HepG2 (cell line): Measurements from ENCODE around the gene MATN1. TPM values are rescaled to one million over a fixed set of nuclear protein-coding genes. Genes with fewer than 3 reads are reported as not detected.

Source experiments
- ATAC-seq: fragments of 200-7000 bp; cut with Tn5 transposase; 3 replicates; pipeline ENCODE4 v1.9.1; 2020; ENCODE audit warnings: mild to moderate bottlenecking, moderate library complexity
- BruUV-seq: library from RNA; stranded (reverse); fragments of 400-500 nt; replicated peaks from 2 replicates; lab custom pipeline; 2021; lab: Mats Ljungman, UMichigan
- CTCF ChIA-PET: fragments of 300-600 bp; formaldehyde crosslinking; extraction: SDS; loops from one replicate; lab custom pipeline; 2021; ENCODE audit warnings: low total read pairs, inconsistent platforms, low intra/inter-chr PET ratio; lab: Yijun Ruan, JAX
- POLR2A ChIA-PET: fragments of 350-600 bp; sonication (Branson Sonifier 250); formaldehyde crosslinking; loops from one replicate; lab custom pipeline; 2020; ENCODE audit warnings: antibody characterized with exemption, inconsistent platforms; lab: Yijun Ruan, JAX
- DNase-seq: peaks from one replicate; pipeline ENCODE4 v3.0.0-alpha.2; 2015; ENCODE audit warnings: low spot score
- FAIRE-seq: peaks from 3 replicates; lab custom pipeline; 2011; peaks lifted over from hg19 to GRCh38; lab: Jason Lieb, UNC
- H2AFZ ChIP-seq: one replicate; pipeline ENCODE4 v1.6.1; 2011; ENCODE audit warnings: low read length, inconsistent platforms
- H3K27ac ChIP-seq: fragments of 300-600 bp; 3 replicates; pipeline ENCODE4 v1.8.0; 2011; ENCODE audit warnings: mixed run types, mild to moderate bottlenecking, mixed read lengths, low read length, inconsistent platforms; ENCODE audit not compliant: insufficient read depth; ENCODE audit errors: extremely low read length
- H3K27me3 ChIP-seq, 2 experiments: fragments of 200-600 bp in 1 of 2; 2 replicates in 1 of 2; 3 replicates in 1 of 2; pipeline versions ENCODE4 v1.6.0 to v1.8.0; 2011; ENCODE audit warnings: low read length in 2 of 2, mild to moderate bottlenecking in 2 of 2, moderate library complexity in 2 of 2, inconsistent platforms in 1 of 2; ENCODE audit not compliant: insufficient read depth in 2 of 2, control insufficient read depth in 1 of 2
- H3K36me3 ChIP-seq, 2 experiments: fragments of 200-600 bp in 1 of 2; replicated peaks in 1 of 2; 2 replicates in 1 of 2; 3 replicates in 1 of 2; pipeline versions ENCODE4 v1.5.1 to v1.8.0; 2011; ENCODE audit warnings: low read length in 2 of 2, inconsistent platforms in 1 of 2; ENCODE audit not compliant: insufficient read depth in 2 of 2, control insufficient read depth in 1 of 2
- H3K4me1 ChIP-seq: 2 replicates; pipeline ENCODE4 v1.5.1; 2012; ENCODE audit warnings: low read length, inconsistent platforms; ENCODE audit not compliant: insufficient read depth
- H3K4me2 ChIP-seq: 2 replicates; pipeline ENCODE4 v1.6.0; 2011; ENCODE audit warnings: low read depth, low read length, inconsistent platforms
- H3K4me3 ChIP-seq, 3 experiments: fragments of 200-600 bp in 1 of 3; sonication (generic), shearing (Covaris generic) in 1 of 3; replicated peaks in 1 of 3; 2 replicates each; pipeline ENCODE4 v1.5.1; 2011 to 2016; ENCODE audit warnings: low read length in 3 of 3, inconsistent platforms in 2 of 3, low read depth in 2 of 3, mild to moderate bottlenecking in 2 of 3, control low read depth in 1 of 3, mixed read lengths in 1 of 3; ENCODE audit not compliant: insufficient read depth in 1 of 3
- H3K79me2 ChIP-seq: one replicate; pipeline ENCODE4 v1.6.1; 2011; ENCODE audit warnings: low read length, inconsistent platforms; ENCODE audit not compliant: insufficient read depth
- H3K9ac ChIP-seq: 2 replicates; pipeline ENCODE4 v1.6.0; 2011; ENCODE audit warnings: mild to moderate bottlenecking, low read depth, low read length, inconsistent platforms; ENCODE audit not compliant: insufficient read depth
- H3K9me3 ChIP-seq: 2 replicates; pipeline ENCODE4 v1.5.1; 2012; ENCODE audit warnings: mild to moderate bottlenecking, low read length
- H4K20me1 ChIP-seq: 2 replicates; pipeline ENCODE4 v1.6.0; 2011; ENCODE audit warnings: inconsistent platforms, mild to moderate bottlenecking, low read length, moderate library complexity; ENCODE audit not compliant: insufficient read depth
- NFKBIZ ChIP-seq: IDR thresholded peaks from 2 replicates; pipeline ENCODE4 v1.6.1; 2018; ENCODE audit warnings: missing genetic modification reagents, missing compliant biosample characterization
- SKI ChIP-seq: fragments of 450-650 bp; IDR thresholded peaks from one replicate; pipeline ENCODE4 v1.6.1; 2018; ENCODE audit warnings: mild to moderate bottlenecking; ENCODE audit not compliant: partially characterized antibody
- ZFY ChIP-seq: sonication (generic); formaldehyde crosslinking; IDR thresholded peaks from 2 replicates; pipeline ENCODE4 v1.4.0; 2020; ENCODE audit warnings: missing genetic modification reagents
- whole genome bisulfite sequencing: methylation state at CpG from one replicate; pipeline ENCODE4 v1.1.6; 2017; ENCODE audit warnings: low lambda C conversion rate; 5-methylcytosine and 5-hydroxymethylcytosine counted together
- in situ Hi-C: cut with HindIII; loops from 2 replicates; pipeline ENCODE4 v1.10.0; 2017; ENCODE audit warnings: low pct_unique_long_range_greater_than_20kb; ENCODE audit not compliant: extremely low pct_ligation_motif_present
- intact Hi-C: fragments of 100-400 bp; cut with micrococcal nuclease; formaldehyde crosslinking; loops from one replicate; pipeline ENCODE4 v1.10.0; 2022; ENCODE audit not compliant: unreplicated experiment
- polyA plus RNA-seq, 8 experiments: library from polyadenylated mRNA; depleted of rRNA in 3 of 8; stranded (reverse) in 7 of 8; unstranded in 1 of 8; fragments of >200 nt; fragmentation: Illumina TruSeq in 4 of 8; extraction: Trizol in 4 of 8; gene quantifications; 2 replicates each; pipeline versions ENCODE4 v1.2.1 to v1.2.3, GENCODE V29; 2011 to 2016; ENCODE audit warnings: low read depth in 4 of 8, missing spikeins in 1 of 8, mixed read lengths in 1 of 8; ENCODE audit not compliant: insufficient read depth in 1 of 8
- total RNA-seq, 5 experiments: library from RNA; depleted of rRNA; stranded (reverse); fragments of >200 nt; fragmentation: Illumina TruSeq; extraction: Trizol; gene quantifications; 2 replicates each; pipeline ENCODE4 v1.2.3, GENCODE V29; 2016; ENCODE audit warnings: low read depth in 1 of 5
- TF ChIP-seq, protein P1 (sequence below): sonication (generic); formaldehyde crosslinking; IDR thresholded peaks from 2 replicates; pipeline ENCODE4 v1.4.0; 2020; ENCODE audit warnings: missing genetic modification reagents
- TF ChIP-seq, protein P2 (sequence below), 2 experiments: sonication (generic) in 1 of 2; formaldehyde crosslinking in 1 of 2; IDR thresholded peaks; 2 replicates each; pipeline versions ENCODE4 v1.4.0 to v1.6.1; 2018 to 2020; ENCODE audit warnings: missing genetic modification reagents in 2 of 2, borderline replicate concordance in 1 of 2, low read depth in 1 of 2, mild to moderate bottlenecking in 1 of 2, missing biosample characterization in 1 of 2
- TF ChIP-seq, protein P3 (sequence below): sonication (generic); formaldehyde crosslinking; IDR thresholded peaks from 2 replicates; pipeline ENCODE4 v1.5.0; 2020; ENCODE audit warnings: mild to moderate bottlenecking, missing genetic modification reagents
- TF ChIP-seq, protein P4 (sequence below): fragments of 450-650 bp; IDR thresholded peaks from 2 replicates; pipeline ENCODE4 v1.6.1; 2016
- TF ChIP-seq, protein P5 (sequence below): sonication (generic); formaldehyde crosslinking; IDR thresholded peaks from 2 replicates; pipeline ENCODE4 v1.4.0; 2020; ENCODE audit warnings: missing genetic modification reagents

Gene MATN1
- total and polyA plus RNA-seq, 2 of the 13 experiments (the other 11 are each of a cell fraction or from before 2014, with no cell fraction given) = 0.04 to 0.05 TPM

DNA sequence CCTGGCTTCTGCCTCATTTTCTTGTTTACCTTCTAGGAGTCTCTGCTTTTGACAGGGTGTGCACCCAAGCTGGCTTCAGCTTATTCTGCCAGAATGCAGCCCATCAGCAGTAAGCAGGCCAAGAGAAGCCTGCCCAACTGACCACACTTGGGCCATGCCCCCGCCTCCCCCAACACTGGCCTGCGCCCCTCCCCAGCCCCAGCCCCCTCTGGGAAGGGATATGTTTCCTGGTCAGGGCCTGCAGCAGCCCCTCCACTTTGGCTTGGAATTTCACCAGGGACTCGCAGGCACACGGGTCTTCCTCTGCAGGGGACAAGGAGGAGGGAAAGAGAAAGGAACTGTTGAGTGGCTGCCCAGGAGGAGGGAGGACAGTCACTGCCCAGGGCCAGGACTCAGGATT is 9.4 kb downstream of the MATN1 start (continued):
- TF ChIP-seq, protein P1, sequence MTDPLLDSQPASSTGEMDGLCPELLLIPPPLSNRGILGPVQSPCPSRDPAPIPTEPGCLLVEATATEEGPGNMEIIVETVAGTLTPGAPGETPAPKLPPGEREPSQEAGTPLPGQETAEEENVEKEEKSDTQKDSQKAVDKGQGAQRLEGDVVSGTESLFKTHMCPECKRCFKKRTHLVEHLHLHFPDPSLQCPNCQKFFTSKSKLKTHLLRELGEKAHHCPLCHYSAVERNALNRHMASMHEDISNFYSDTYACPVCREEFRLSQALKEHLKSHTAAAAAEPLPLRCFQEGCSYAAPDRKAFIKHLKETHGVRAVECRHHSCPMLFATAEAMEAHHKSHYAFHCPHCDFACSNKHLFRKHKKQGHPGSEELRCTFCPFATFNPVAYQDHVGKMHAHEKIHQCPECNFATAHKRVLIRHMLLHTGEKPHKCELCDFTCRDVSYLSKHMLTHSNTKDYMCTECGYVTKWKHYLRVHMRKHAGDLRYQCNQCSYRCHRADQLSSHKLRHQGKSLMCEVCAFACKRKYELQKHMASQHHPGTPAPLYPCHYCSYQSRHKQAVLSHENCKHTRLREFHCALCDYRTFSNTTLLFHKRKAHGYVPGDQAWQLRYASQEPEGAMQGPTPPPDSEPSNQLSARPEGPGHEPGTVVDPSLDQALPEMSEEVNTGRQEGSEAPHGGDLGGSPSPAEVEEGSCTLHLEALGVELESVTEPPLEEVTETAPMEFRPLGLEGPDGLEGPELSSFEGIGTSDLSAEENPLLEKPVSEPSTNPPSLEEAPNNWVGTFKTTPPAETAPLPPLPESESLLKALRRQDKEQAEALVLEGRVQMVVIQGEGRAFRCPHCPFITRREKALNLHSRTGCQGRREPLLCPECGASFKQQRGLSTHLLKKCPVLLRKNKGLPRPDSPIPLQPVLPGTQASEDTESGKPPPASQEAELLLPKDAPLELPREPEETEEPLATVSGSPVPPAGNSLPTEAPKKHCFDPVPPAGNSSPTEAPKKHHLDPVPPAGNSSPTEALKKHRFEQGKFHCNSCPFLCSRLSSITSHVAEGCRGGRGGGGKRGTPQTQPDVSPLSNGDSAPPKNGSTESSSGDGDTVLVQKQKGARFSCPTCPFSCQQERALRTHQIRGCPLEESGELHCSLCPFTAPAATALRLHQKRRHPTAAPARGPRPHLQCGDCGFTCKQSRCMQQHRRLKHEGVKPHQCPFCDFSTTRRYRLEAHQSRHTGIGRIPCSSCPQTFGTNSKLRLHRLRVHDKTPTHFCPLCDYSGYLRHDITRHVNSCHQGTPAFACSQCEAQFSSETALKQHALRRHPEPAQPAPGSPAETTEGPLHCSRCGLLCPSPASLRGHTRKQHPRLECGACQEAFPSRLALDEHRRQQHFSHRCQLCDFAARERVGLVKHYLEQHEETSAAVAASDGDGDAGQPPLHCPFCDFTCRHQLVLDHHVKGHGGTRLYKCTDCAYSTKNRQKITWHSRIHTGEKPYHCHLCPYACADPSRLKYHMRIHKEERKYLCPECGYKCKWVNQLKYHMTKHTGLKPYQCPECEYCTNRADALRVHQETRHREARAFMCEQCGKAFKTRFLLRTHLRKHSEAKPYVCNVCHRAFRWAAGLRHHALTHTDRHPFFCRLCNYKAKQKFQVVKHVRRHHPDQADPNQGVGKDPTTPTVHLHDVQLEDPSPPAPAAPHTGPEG = no peak
- TF ChIP-seq ZFY (CRISPR knock-in tag) = no peak
- TF ChIP-seq NFKBIZ = no peak
- TF ChIP-seq, protein P2, sequence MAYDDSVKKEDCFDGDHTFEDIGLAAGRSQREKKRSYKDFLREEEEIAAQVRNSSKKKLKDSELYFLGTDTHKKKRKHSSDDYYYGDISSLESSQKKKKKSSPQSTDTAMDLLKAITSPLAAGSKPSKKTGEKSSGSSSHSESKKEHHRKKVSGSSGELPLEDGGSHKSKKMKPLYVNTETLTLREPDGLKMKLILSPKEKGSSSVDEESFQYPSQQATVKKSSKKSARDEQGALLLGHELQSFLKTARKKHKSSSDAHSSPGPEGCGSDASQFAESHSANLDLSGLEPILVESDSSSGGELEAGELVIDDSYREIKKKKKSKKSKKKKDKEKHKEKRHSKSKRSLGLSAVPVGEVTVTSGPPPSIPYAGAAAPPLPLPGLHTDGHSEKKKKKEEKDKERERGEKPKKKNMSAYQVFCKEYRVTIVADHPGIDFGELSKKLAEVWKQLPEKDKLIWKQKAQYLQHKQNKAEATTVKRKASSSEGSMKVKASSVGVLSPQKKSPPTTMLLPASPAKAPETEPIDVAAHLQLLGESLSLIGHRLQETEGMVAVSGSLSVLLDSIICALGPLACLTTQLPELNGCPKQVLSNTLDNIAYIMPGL (CRISPR knock-in tag; IDR thresholded peaks at IDR 0.05; ENCODE audit: borderline replicate concordance in 1 of 2, low read depth in 1 of 2) = no peak

DNA sequence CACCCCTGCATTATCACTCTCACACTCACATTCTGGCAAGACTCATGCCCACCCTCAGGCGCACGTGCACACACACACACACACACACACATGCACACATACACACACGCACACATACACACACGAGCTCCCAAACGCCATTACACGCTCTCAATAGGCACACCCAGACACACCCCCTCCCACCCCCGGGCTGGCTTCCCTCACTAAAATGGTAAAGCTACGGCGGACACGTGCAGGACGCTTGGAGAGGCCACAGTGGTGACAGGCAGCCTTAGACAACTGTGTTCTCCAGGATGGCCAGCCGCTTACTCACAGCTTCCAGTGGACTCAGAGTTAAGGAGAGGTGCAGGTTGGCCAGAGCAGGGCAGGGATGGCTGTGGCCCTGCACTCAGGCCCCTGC is 10.1 kb downstream of the MATN1 start:
- no peak for DNase-seq
- TF ChIP-seq, protein P3, sequence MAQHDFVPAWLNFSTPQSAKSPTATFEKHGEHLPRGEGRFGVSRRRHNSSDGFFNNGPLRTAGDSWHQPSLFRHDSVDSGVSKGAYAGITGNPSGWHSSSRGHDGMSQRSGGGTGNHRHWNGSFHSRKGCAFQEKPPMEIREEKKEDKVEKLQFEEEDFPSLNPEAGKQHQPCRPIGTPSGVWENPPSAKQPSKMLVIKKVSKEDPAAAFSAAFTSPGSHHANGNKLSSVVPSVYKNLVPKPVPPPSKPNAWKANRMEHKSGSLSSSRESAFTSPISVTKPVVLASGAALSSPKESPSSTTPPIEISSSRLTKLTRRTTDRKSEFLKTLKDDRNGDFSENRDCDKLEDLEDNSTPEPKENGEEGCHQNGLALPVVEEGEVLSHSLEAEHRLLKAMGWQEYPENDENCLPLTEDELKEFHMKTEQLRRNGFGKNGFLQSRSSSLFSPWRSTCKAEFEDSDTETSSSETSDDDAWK (CRISPR knock-in tag) = no peak
- TF ChIP-seq, protein P4, sequence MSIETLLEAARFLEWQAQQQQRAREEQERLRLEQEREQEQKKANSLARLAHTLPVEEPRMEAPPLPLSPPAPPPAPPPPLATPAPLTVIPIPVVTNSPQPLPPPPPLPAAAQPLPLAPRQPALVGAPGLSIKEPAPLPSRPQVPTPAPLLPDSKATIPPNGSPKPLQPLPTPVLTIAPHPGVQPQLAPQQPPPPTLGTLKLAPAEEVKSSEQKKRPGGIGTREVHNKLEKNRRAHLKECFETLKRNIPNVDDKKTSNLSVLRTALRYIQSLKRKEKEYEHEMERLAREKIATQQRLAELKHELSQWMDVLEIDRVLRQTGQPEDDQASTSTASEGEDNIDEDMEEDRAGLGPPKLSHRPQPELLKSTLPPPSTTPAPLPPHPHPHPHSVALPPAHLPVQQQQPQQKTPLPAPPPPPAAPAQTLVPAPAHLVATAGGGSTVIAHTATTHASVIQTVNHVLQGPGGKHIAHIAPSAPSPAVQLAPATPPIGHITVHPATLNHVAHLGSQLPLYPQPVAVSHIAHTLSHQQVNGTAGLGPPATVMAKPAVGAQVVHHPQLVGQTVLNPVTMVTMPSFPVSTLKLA = peak; percentile 53; the same call in 1 of the 2 replicates
- no peak for TF ChIP-seq SKI
- TF ChIP-seq, protein P5, sequence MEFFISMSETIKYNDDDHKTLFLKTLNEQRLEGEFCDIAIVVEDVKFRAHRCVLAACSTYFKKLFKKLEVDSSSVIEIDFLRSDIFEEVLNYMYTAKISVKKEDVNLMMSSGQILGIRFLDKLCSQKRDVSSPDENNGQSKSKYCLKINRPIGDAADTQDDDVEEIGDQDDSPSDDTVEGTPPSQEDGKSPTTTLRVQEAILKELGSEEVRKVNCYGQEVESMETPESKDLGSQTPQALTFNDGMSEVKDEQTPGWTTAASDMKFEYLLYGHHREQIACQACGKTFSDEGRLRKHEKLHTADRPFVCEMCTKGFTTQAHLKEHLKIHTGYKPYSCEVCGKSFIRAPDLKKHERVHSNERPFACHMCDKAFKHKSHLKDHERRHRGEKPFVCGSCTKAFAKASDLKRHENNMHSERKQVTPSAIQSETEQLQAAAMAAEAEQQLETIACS (CRISPR knock-in tag) = no peak
- intact Hi-C loops (no loop called here), in situ Hi-C loops (loop anchor here (10.0 kb wide), 1 partner anchor 1469 kb away; no protein-coding TSS in a partner anchor)
- H2AFZ ChIP-seq = no peak overlapping the region
- H4K20me1 ChIP-seq = no peaks in the 10 kb centered on the region
- H3K4me2 ChIP-seq = no peak overlapping the region
- H3K9ac ChIP-seq = no peak overlapping the region
- WGBS = 16% methylated on average over 11 of the region's 12 CpGs
- CTCF ChIA-PET = no interaction called here
- no peak for FAIRE-seq
- no peak for ATAC-seq
- POLR2A ChIA-PET = no interaction called here
- no peaks in the 10 kb centered on the region for H3K79me2 ChIP-seq
- H3K27ac ChIP-seq = no peak overlapping the region
- H3K36me3 ChIP-seq = no peaks in the 10 kb centered on the region
- peaks cover 11% of the 10 kb centered on the region for H3K9me3 ChIP-seq
- no peaks in the 10 kb centered on the region for H3K4me1 ChIP-seq
- no TSS peak for BruUV-seq
- H3K27me3 ChIP-seq = 0 out of 5 replicates have a peak, but pooled peaks cover 0 to 4% of the 10 kb centered on the region in 2 experiments
- H3K4me3 ChIP-seq = no peak overlapping the region
